Activated CD8-positive, alpha-beta memory T cell treated with anti-CD3 and anti-CD28 coated beads, Interleukin-2, amount 50 U/mL, for 48 hours (primary cell): ENCODE data around the gene SHISA2.
A peak's percentile ranks its signal among the peaks of the same experiment; 100 is the strongest.

ENCODE experiments used
- DNase-seq: peaks from one replicate; pipeline ENCODE4 v3.0.0-alpha.2; 2020

SHISA2 gene

DNA sequence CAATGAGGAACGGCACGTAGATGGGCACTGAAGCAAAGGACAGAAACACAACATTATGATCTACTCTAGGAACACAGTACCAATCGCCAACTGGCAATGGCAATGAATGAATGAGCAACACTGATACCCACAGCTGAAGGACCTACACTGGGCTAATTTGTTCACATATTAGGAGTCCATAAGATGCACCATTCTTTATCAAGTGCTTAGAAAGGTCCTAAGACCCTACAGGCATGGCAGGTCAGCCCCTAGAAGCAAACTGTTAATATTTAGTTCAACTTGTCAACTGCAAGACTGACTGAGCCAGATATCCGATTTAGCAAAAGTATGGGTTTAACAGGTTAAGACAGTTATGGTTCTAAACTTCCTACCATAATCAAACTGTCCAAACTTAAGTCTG is 4.8 kb downstream of the SHISA2 start:
- DNase-seq = no peak

DNA sequence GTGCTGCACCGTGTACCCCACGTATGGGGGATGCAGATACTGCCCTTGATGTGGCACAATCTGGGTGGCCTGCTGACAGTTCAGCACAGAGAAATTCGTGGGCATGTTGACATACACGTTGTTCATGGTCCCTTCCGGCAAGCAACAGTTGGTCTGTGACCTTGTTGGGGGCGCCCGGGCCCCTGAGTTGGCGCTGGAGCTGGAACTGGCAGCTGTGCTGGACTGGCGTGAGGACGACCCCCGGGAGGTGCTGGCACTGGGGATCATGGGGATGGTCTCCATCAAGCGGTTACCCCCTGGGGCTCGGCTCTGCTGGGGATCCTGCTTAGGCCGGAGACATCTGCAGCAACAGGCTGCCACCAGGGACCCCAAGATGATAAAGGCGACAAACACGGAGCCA is 5.2 kb downstream of the SHISA2 start:
- no peak for DNase-seq

DNA sequence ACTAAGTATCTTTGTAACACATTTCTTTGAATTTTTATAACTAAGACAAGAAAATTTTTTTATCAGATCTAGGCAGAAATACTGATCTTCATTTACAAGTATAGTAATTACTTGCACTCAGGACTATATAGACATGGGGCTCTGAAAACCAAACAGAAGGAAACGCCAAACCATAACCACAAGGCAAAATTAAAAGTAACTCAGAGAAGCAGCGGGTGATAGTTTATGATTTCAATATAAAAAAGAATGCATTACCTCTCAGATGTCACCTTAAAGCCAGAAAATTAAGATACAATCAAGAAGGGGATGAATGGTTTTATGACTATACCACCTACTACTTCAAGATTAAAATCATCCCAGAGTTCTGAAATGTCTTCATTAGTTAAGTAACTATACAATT is 6.7 kb downstream of the SHISA2 start:
- DNase-seq = no peak

DNA sequence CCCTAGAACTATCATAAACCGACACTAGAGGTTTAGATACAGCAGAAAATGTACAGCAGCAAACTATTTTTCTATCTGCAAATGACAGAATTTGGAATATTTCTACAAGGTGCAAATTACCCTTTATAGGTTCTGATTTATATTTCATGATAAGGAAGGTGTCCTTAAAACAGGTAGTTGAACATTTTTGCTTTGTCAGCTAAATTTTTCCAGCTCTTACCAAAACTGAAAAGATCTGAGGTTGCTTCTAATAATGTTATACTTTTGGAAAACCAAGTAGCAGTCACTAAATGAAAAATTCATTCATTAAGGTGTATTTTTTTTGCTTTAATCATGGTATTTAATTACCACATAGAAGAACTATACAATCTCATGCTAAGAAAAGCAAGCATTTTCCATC is 9.0 kb downstream of the SHISA2 start:
- no peak for DNase-seq

DNA sequence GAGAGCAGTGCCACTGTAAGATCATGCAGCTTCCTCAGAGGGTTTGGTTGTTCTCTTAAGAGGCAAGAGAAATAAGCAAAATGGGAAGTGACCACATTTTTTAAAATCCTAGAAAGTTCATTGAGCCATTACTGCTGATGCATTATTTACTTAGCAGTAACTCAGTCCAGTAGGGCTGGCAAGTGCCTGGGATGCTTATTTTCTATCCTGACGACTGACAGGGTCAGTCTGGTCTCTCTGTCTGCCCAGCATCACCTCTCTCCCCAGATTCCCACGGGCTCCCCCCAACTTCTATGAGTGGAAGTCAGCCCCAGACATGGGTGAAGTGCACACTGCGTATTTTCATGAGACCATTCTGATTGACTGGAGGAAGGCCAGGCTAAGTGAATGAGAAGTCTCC is 10.4 kb downstream of the SHISA2 start:
- DNase-seq = no peak

DNA sequence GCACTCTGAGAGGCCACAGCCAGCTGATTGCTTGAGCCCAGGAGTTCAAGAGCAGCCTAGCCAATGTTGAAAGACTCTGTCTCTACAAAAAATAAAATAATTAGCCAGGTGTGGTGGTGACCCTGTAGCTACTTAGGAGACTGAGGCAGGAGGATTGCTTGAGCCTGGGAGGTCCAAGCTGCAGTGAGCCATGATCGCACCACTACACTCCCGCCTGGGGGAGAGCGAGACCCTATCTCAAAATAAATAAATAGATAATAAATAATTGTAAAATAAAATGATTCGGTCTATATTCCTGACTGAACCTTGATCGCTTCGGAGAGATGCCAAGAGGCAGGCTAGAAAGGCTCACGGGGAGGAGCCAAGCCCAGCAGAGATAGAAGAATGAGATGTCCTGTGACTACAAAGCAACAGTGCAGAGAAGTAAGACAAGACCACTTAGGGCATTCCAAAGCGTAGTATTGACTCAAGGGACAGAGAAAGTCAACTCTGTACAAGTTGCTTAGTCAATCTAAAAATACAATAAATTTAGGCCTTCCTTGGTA is 12.8 kb downstream of the SHISA2 start:
- DNase-seq = no peak

DNA sequence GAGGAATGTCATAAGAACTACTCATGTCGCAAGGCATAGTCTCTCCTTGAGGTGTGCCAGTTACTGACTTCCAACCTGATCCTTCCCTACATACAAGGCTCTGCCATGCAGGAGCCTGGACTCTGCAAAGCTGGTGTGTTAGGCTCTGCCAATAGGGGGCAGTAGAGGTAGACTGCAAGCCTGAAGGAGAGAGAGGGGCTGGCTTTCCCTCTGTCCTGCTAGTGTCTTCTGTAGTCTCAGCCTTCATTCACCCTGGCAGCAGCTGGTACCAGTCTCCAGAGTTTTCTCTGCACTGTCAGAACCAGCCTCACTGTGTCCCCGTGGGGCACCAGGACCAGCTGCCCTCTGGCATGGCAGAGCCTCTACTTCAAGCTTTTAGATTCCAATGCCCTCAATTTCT is 14.5 kb downstream of the SHISA2 start:
- peak; percentile 60 for DNase-seq

DNA sequence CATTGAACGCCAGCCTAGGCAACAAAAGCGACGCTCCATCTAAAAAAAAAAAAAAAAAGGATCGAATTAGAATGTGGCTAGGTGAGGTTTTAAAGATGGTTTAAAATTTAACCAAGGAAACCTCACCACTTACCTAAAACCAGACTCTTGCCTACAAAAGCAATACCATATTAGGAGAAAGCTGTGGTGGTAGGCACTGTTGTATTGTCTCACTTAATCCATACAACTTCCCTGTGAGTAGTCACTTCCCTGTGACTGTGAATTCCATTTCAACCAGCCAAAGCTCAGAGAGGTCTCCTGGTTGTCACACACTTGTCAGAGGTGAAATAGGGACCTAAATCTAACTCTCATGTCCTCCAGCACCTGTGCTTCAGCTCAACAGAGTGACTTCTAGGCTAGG is 15.4 kb downstream of the SHISA2 start:
- no peak for DNase-seq

DNA sequence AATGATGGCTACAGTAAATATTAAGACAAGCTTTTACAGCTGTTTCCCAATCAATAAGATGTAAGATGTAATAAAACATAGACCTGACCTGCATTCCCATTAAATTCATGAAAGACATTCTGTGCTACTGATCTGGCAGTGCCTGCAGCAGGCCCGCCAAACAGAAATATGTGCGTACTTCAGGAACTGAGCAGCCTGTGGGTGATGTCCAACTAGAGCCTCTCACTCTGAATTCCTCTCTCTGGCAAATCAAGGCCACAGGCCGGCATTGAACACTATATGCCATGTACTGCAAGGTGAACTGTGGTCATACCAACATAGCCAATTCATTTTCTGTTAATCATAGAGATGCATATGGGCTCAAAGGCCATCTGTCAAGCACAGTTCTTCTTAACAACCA is 17.8 kb downstream of the SHISA2 start:
- no peak for DNase-seq

DNA sequence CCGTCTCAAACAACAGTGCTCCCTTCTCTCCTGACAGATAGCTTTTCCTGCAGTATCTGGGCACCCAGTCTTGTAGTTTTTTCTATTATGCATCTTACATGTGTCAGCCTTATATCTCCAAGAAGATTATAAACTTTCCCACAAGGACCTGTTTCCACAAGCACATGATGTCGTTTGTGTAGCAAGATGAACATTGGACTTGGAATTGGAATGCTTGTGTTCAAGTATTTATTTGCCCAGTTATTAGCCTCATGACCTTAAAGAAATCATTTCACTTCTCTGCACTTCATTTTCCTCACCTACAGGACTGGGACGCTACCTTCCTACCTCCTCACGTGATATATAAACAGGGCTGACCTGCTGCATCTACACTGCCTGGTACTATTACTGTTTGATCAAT is 21.5 kb downstream of the SHISA2 start:
- no peak for DNase-seq

DNA sequence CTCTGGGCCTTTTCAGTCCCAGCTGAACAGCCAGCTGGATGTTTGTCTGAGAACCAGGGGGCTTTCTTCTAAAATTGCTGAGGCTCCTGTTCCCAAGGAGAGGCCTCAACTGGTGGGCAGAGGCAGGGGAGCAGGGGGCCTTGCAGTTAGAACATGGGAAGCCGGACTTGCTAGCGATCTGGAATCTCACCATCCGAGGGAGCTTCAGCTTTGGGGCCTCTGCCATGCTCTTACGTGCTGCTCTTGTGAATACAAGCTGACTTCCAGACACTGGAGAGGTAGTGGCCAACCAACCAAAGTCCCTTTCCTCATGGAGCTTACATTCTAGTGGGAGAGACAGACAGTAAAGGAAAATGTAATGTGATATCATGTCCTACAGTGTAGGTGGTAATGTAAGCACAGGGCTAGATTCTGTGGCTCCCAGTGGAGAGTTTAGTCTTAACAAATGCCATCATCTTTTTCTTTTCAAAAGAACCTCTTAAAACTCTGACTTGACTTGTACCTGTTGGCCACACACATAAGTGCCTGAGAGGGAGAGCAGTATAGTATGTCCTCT is 22.2 kb downstream of the SHISA2 start:
- DNase-seq = no peak

DNA sequence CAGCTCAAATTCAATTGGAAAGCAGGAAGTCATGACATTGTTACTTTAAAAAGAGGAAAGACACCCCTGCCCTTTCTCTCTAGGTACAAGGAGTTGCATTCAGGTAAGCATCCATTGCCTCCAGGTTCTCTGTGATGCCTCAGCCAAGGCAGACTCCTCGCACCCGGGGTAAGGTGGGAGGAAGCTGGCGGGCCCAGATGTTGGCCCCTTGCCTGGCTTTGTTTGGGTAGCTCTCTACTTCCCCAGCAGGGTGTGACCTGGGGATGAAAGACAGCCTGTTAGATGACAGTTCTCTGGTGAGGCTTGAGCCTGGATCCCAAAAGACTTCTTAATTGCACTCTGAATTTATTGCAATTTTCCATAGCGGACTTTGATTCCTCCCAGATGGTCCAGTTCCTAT is 25.6 kb downstream of the SHISA2 start:
- DNase-seq = no peak

DNA sequence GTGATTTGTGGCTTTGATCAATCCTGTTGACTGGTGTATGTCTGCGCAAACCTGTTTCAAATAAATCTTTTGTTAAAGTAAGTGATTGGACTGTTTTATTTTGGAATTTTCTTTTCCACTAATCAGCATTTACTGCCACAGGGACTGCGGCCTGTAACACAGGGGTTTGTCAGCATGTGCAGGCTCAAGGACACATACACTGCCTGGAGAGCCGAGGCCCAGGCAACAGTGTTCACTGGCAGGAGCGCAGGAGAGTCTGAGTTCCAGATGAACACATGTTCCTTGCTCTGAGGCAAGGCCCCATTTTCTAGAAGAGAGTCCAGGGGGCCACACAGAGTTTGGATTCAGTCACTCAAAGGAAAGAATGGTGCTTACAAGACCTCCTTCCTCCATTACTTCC is 26.0 kb downstream of the SHISA2 start:
- DNase-seq = no peak

DNA sequence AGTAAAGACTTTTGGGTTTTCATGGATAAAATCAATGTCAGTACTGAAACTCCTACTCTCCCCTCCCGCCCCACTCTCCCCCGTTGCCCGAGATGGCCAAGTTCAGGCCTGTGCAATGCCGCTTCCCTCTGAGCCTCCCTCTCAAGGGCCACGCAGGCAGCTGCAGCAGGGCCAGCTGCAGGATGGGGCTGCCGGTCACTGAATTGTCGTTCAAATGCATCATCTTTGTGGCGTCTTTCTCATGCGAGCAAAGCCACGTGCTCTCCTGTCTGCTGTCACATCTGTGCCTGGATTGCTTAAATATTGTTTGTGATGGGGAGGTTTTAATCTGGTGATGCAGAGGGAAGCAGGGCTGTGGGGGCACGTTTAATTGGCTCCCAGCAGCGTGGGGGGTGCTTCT is 26.6 kb downstream of the SHISA2 start:
- no peak for DNase-seq

DNA sequence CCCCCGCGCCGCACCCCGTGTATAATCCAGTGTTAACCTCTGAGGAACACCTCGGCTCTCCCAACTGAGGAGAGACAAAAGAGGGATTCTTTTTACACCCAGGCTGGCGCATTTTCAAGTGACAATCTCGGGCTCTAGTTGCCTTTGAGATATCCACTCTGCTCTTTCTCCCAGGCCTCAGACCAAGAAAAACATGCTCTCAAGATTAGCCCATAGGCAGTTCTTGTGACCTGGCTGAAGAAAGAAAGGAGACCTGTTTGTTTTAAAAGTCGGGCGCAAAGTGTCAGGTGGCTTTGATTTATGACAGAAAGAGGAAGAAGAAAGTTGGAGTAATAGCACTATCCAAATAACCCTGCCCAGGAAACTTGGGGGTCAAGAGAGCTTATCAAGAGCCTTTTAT is 27.3 kb downstream of the SHISA2 start:
- no peak for DNase-seq

DNA sequence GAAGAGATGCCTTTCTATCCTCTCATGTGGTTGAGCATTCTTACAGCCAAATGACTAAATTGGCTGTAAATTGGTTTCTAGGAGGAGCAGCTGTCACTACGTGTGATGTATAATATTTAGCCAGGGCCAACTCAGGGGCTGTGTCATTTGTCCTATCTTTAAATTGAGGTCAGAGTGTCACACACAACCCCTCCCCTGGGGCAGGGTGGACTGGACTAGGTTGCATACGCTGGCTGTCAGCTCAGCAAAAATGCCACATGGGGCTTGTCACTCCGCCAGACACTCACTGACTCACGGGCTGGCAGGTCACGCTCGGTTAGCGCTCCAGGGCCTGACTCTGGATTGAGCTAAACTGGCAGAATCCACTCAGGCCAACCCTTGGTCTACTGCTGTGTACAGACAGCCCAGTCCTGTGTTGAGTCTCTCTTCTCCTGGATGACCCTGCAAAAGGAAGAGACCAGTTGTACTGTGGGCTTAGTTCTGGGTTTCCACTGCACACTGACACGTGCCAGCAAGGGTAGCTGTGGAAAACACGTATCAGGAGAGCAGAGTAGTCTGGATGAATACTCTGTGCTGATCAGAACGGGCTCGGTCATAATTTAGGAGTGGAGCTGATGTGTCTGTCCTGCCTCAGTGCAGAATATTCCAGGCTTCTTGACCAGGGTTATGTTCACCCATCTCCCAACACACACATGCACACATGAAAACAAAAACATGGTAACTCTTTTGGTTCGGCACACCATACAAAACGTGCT is 29.1 kb downstream of the SHISA2 start:
- DNase-seq = no peak

DNA sequence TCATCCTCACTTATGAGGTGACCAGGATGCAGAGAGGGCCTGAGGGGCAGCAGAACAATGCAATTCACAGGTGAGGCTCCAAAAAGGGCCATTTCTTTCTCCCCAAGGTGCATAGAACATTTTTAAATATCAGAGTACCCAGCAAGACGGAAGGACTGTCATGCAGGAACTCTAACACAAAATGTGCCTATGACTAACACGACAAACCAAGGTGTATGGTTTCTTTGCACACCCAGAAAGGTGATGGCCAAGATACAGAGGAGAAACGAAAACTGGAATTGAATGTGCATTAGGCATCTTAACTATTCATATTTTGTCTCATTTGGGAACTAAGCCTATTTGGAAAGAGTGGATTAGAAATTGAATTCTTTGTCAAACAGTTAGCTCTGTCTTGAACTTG is 29.9 kb downstream of the SHISA2 start:
- DNase-seq = no peak

DNA sequence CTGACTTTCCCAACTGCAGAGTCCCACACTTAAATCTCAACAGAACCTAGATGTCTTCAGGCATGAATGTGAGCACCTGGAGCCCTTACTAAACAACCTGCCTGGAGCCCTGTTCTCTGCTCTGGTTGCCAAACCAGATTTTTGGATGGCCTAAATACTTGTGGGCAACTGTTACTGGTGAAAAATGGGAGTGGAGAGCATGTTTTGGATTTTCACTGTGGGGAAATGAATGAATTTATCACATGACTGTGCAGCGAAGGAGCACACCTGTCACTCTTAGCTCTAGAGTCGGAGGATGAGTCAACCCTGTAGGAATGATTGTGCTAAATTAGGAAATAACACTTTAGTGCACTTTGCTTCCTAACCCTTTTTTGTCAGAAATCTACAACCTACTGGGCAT is 30.3 kb downstream of the SHISA2 start:
- DNase-seq = no peak

DNA sequence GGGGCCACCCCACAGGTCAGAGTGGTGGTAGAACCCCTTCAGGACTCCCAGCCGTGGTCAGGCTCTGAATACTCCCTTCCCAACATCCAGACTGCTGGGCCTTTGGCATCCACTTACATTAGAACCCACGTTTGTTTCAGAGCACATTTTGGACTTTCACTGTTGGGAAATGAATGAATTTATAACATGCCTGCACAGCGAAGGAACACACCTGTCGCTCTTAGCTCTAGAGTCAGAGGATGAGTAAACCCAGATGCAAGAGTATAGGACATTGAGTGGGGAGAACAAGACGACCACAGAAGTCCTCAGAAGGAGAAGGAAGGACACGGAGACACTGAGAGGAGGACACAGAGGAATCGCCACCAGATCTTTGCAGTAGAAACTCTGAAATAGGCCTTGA is 30.9 kb downstream of the SHISA2 start:
- no peak for DNase-seq

DNA sequence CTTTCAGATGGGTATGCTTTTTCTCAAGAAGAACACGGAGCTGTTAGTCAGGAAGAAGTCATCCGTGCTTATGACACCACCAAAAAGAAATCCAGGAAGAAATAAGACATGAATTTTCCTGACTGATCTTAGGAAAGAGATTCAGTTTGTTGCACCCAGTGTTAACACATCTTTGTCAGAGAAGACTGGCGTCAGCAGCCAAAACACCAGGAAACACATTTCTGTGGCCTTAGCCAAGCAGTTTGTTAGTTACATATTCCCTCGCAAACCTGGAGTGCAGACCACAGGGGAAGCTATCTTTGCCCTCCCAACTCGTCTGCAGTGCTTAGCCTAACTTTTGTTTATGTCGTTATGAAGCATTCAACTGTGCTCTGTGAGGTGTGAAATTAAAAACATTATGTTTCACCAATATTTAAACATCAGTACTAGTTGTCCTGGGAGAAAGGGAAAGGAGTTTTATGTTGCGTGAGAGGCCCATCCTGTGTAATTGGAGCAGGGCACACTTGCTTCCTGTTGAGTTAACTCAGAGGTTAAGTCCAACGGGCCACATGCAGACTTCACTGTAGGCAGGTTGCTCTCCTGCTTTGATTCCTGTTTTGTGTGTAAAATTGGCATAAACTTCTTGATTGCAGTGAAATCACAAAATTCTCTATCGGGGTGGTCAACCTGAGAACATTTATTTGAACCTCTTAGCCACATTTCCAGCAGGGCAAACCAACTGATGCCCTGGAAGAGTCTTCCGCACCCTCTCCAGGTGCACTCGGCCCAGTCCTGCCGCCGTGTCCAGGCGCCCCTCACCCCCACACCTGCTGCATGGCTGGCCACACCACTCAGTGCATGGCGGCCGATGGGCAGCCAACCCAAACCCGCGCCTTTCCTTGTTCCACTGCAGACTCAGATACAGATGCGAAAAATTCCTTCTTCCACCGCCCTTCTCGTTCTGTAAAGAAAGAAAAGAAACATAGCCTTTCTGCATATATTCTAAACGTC is 31.6 kb downstream of the SHISA2 start:
- DNase-seq = no peak

DNA sequence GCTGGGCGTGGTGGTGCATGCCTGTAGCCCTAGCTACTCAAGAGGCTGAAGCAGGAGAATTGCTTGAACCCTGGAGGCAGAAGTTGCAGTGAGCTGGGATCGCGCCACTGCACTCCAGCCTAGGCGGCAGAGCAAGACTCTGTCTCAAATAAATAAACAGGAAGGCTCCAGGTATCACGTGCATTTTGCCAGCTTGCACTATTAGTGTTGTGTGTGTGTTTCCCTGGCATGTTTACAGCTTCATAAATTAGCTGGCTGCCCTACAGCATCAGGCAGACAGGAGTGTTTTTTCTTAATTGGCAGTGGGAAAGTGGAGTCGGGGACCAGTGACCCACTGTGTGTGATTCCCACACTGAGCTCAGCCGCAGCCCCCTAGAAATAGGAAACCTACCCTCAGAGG is 32.6 kb downstream of the SHISA2 start:
- no peak for DNase-seq

DNA sequence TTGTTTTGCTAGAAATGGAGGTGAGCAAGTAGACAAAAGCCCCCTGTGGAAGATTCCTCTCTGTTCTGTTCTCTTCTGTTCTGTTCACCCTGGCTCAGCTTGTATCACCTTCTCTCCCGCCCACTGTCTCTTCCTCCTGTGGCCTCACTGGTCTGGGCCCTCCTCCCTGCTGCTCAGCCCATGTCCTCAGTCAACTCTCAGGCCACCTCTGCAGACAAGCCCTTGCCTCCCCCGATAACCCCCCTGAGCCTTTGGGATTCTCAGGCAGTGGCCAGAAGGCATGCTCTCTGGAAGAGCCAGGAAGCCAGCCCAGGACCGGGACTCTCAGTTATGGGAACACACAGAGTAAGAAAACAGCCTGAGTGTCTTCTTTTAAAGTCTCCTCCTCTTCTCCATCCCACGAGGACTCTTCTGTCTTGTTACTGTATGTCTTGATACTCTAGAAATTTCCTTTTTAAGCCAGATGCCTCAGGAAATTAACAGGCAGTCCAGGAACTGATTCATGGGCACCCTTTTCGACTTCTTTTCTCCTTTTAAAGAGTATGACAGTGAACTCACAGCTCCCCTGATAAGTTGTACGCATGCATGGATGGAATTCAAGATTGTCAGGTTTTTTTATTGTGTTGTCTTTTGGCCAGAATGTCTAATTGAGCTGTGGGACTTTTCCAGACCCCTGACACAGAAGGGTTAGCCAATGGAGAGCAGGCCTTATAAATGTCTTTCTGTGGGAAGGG is 33.7 kb downstream of the SHISA2 start:
- no peak for DNase-seq
